Measurements from ENCODE around the gene BRD7. TPM values are rescaled to one million over a fixed set of nuclear protein-coding genes. Genes with fewer than 3 reads are reported as not detected.

Gene BRD7
- total RNA-seq, 1 experiment from 2014 or later = 40.0 TPM

DNA sequence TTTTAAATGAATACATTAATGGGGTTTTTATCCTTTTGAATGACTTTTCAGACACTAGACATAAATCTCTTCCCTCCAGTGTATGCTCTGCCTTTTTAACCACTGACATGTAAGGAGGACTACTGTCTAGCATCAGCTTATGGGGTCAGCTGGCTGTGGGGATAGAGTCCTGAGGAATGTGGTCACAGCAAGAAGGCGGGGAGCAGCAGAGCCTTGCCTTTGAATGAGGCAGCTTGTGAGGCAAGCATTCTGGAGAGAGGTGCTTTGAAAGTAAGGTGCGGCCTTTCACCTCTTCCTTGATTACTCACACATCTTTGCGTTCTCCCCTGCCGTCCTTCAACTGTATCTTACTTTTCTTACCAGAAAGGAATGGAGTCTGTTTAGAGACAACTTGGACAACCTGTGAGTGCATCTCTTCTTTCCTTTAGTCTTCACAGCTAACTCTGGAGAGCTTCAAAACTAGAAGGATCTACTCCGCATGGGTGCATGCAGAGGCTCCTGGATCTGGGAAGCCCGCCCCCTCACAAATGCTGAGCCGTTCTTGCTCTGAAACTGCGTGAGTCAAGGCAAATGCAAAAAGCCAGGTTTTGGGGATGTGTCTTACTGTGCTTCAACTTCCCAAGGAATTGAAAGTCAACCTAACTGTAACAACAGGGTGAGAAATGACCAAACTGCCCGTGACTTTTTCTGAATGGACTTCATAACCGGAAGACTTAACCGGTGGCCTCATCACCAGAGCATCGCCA lies 52.5 kb downstream of the BRD7 start:
- no TSS peak for BruUV-seq (replicated peaks)
- Histone ChIP-seq H3K4me2 (ENCODE audit: low read length) (no peak overlapping the region), H3K4me3 (ENCODE audit: low read length) (no peak overlapping the region), H4K20me1 (ENCODE audit: low read length) (no peaks in the 10 kb centered on the region), H3K9ac (ENCODE audit: low read length) (no peak overlapping the region), H3K27me3 (ENCODE audit: low read length) (no peaks in the 10 kb centered on the region), H3K36me3 (ENCODE audit: low read depth, low read length) (peaks cover 21% of the 10 kb centered on the region), H3K4me1 (ENCODE audit: insufficient read depth, low read length) (no peaks in the 10 kb centered on the region), H3K79me2 (ENCODE audit: low read length) (no peaks in the 10 kb centered on the region), H3K9me2 (replicated peaks; ENCODE audit: low read length) (no peaks in the 10 kb centered on the region), H3F3A (ENCODE audit: low read length, unreplicated experiment) (no peaks in the 10 kb centered on the region), H3K27ac (ENCODE audit: low read length) (no peak overlapping the region), H3K9me3 (ENCODE audit: low read length) (no peaks in the 10 kb centered on the region), H2AFZ (ENCODE audit: low read length) (no peak overlapping the region)
- no peak for DNase-seq
- no peak for ATAC-seq
- ChIA-PET POLR2A (ENCODE audit: unreplicated experiment) (no interaction called here), CTCF (no interaction called here)
- intact Hi-C loops (cut with micrococcal nuclease) = no loop called here
- TF ChIP-seq EZH2 (IDR thresholded peaks at IDR 0.05; ENCODE audit: low read length, unreplicated experiment) = no peak
- TF ChIP-seq, protein P1, sequence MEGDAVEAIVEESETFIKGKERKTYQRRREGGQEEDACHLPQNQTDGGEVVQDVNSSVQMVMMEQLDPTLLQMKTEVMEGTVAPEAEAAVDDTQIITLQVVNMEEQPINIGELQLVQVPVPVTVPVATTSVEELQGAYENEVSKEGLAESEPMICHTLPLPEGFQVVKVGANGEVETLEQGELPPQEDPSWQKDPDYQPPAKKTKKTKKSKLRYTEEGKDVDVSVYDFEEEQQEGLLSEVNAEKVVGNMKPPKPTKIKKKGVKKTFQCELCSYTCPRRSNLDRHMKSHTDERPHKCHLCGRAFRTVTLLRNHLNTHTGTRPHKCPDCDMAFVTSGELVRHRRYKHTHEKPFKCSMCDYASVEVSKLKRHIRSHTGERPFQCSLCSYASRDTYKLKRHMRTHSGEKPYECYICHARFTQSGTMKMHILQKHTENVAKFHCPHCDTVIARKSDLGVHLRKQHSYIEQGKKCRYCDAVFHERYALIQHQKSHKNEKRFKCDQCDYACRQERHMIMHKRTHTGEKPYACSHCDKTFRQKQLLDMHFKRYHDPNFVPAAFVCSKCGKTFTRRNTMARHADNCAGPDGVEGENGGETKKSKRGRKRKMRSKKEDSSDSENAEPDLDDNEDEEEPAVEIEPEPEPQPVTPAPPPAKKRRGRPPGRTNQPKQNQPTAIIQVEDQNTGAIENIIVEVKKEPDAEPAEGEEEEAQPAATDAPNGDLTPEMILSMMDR (conservative IDR thresholded peaks at IDR 0.05; ENCODE audit: low read depth, low read length) = no peak
- no peak for TF ChIP-seq EZH2phosphoT487 (IDR thresholded peaks at IDR 0.05; ENCODE audit: borderline replicate concordance, low read length)

DNA sequence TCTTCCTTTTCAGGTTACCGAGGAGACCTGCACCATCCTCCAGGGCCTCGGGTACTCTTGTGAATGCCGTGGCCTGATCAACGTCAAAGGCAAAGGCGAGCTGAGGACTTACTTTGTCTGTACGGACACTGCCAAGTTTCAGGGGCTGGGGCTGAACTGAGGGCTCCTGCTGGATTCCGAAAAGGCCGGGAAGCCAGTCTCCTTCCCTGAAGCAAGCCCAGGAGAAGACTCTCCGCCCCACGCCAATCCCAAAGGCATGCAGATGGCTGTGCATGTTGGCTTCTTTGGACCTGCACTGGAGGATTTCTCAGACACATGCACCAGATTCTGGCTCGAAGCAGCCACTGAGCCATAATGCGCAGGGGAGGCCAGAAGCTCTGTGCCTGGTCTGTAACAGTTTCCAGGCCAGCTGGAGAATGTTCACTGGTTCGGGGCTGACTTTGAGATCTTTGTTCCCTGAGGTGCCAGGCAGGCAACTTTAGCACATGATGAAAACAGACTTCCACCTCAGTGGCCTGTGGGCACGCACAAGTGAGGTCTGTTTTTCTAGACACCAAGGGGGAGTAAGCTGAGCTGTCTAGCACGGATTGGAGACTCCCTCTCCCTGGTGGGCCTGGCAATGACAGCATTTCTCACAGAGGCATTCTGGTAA lies 53.3 kb downstream of the BRD7 start:
- no peaks in the 10 kb centered on the region for H3F3A ChIP-seq (ENCODE audit: low read length, unreplicated experiment)
- no peak for ATAC-seq
- no peak overlapping the region for H3K9ac ChIP-seq (ENCODE audit: low read length)
- H3K9me3 ChIP-seq (ENCODE audit: low read length) = no peaks in the 10 kb centered on the region
- no peak overlapping the region for H3K4me3 ChIP-seq (ENCODE audit: low read length)
- no peak overlapping the region for H2AFZ ChIP-seq (ENCODE audit: low read length)
- intact Hi-C loops (cut with micrococcal nuclease) = no loop called here
- H3K36me3 ChIP-seq (ENCODE audit: low read depth, low read length) = peaks cover 21% of the 10 kb centered on the region
- POLR2A ChIA-PET (ENCODE audit: unreplicated experiment) = no interaction called here
- CTCF ChIA-PET = no interaction called here
- H3K9me2 ChIP-seq (replicated peaks; ENCODE audit: low read length) = no peaks in the 10 kb centered on the region
- no peaks in the 10 kb centered on the region for H3K27me3 ChIP-seq (ENCODE audit: low read length)
- no peak overlapping the region for H3K4me2 ChIP-seq (ENCODE audit: low read length)
- TF ChIP-seq, protein P1 (conservative IDR thresholded peaks at IDR 0.05; ENCODE audit: low read depth, low read length) = no peak
- TF ChIP-seq EZH2 (IDR thresholded peaks at IDR 0.05; ENCODE audit: low read length, unreplicated experiment) (no peak), EZH2phosphoT487 (IDR thresholded peaks at IDR 0.05; ENCODE audit: borderline replicate concordance, low read length) (no peak)
- no peak for DNase-seq
- no peaks in the 10 kb centered on the region for H3K79me2 ChIP-seq (ENCODE audit: low read length)
- no TSS peak for BruUV-seq (replicated peaks)
- H4K20me1 ChIP-seq (ENCODE audit: low read length) = no peaks in the 10 kb centered on the region
- no peak overlapping the region for H3K27ac ChIP-seq (ENCODE audit: low read length)
- no peaks in the 10 kb centered on the region for H3K4me1 ChIP-seq (ENCODE audit: insufficient read depth, low read length)

DNA sequence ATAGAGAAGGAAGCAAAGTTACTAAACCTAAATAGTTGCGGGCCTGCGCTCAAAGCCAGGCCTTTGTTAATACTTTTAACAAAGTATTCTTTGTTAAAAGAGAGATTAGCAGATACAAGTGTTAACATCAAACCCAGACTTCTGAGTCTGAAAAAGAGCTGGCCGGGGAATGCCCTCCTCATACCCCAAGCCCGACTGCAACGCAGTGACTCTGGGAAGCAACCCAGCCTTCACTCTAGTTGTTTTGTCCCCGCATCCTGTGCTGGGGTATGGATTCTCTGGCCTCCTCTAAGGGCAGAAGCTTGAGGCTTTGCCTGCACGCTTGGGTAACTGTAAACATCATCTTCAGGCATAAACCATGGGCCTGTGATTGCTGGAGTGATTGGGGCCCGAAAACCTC lies 54.1 kb downstream of the BRD7 start:
- Histone ChIP-seq H3K4me3 (ENCODE audit: low read length) (no peak overlapping the region), H3K9me2 (replicated peaks; ENCODE audit: low read length) (no peaks in the 10 kb centered on the region), H3F3A (ENCODE audit: low read length, unreplicated experiment) (no peaks in the 10 kb centered on the region), H3K36me3 (ENCODE audit: low read depth, low read length) (peaks cover 21% of the 10 kb centered on the region), H3K27me3 (ENCODE audit: low read length) (no peaks in the 10 kb centered on the region), H3K79me2 (ENCODE audit: low read length) (no peaks in the 10 kb centered on the region), H3K9ac (ENCODE audit: low read length) (no peak overlapping the region), H3K4me1 (ENCODE audit: insufficient read depth, low read length) (no peaks in the 10 kb centered on the region), H2AFZ (ENCODE audit: low read length) (no peak overlapping the region), H3K4me2 (ENCODE audit: low read length) (no peak overlapping the region), H3K9me3 (ENCODE audit: low read length) (no peaks in the 10 kb centered on the region), H4K20me1 (ENCODE audit: low read length) (no peaks in the 10 kb centered on the region), H3K27ac (ENCODE audit: low read length) (no peak overlapping the region)
- intact Hi-C loops (cut with micrococcal nuclease) = no loop called here
- ATAC-seq (no peak), DNase-seq (no peak)
- ChIA-PET POLR2A (ENCODE audit: unreplicated experiment) (no interaction called here), CTCF (no interaction called here)
- TF ChIP-seq EZH2phosphoT487 (IDR thresholded peaks at IDR 0.05; ENCODE audit: borderline replicate concordance, low read length) = no peak
- TF ChIP-seq, protein P1 (conservative IDR thresholded peaks at IDR 0.05; ENCODE audit: low read depth, low read length) = no peak
- no peak for TF ChIP-seq EZH2 (IDR thresholded peaks at IDR 0.05; ENCODE audit: low read length, unreplicated experiment)
- no TSS peak for BruUV-seq (replicated peaks)

Data from PC-3 (cell line).